Measurements from ENCODE around the gene VPS4B. TPM values are rescaled to one million over a fixed set of nuclear protein-coding genes. Genes with fewer than 3 reads are reported as not detected.
"Not testable (repeated sequence)": the region's sequence is repeated elsewhere in the genome, so short reads cannot be mapped to it uniquely, and the experiment has no call there.

The VPS4B gene
- total and polyA plus RNA-seq, 7 donors: 31.4 to 69.4 (median 40.0) TPM

DNA sequence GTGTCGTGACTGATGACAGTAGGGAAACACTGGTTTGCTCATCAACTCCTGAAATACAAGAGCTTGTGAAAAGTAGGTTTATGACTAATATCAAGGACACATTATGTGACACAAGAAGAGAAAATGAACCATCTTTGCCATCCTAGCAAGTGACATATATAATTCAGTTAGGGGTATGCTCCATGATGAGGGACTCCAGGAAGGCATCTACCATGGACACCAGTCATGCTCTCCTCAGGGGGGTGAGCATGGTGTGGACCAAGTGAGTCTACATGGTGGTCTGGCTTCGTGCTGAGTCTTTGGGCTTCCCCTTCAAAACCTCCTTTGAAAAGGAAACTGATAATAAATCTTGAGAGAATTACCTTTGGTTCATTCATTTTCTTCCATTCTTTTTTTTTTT, 42.8 kb upstream of the VPS4B start:
- H3K27ac ChIP-seq: no peak overlapping the region
- no peak overlapping the region for H3K4me3 ChIP-seq
- no peaks in the 10 kb centered on the region for H3K36me3 ChIP-seq
- no peak for DNase-seq
- WGBS, 2 donors: 74 to 88% methylated on average over 2 of the region's 2 CpGs
- H3K9me3 ChIP-seq: no peaks in the 10 kb centered on the region
- TF ChIP-seq EP300 (IDR thresholded peaks at IDR 0.05) (no peak), POLR2AphosphoS5 (IDR thresholded peaks at IDR 0.05) (no peak), POLR2A (IDR thresholded peaks at IDR 0.05) (no peak)
- TF ChIP-seq, protein P1, sequence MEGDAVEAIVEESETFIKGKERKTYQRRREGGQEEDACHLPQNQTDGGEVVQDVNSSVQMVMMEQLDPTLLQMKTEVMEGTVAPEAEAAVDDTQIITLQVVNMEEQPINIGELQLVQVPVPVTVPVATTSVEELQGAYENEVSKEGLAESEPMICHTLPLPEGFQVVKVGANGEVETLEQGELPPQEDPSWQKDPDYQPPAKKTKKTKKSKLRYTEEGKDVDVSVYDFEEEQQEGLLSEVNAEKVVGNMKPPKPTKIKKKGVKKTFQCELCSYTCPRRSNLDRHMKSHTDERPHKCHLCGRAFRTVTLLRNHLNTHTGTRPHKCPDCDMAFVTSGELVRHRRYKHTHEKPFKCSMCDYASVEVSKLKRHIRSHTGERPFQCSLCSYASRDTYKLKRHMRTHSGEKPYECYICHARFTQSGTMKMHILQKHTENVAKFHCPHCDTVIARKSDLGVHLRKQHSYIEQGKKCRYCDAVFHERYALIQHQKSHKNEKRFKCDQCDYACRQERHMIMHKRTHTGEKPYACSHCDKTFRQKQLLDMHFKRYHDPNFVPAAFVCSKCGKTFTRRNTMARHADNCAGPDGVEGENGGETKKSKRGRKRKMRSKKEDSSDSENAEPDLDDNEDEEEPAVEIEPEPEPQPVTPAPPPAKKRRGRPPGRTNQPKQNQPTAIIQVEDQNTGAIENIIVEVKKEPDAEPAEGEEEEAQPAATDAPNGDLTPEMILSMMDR (IDR thresholded peaks at IDR 0.05): no peak
- no peaks in the 10 kb centered on the region for H3K27me3 ChIP-seq
- intact Hi-C loops (cut with DNase I): no loop called here
- H3K4me1 ChIP-seq: no peaks in the 10 kb centered on the region

- Histone ChIP-seq H3K27me3 (no peaks in the 10 kb centered on the region), H3K4me3 (no peak overlapping the region), H3K4me1 (no peaks in the 10 kb centered on the region), H3K36me3 (no peaks in the 10 kb centered on the region), H3K9me3 (no peaks in the 10 kb centered on the region), H3K27ac (no peak overlapping the region)
- intact Hi-C loops (cut with DNase I): no loop called here
- TF ChIP-seq POLR2A (IDR thresholded peaks at IDR 0.05): no peak
- TF ChIP-seq EP300 (IDR thresholded peaks at IDR 0.05): no peak
- no peak for TF ChIP-seq POLR2AphosphoS5 (IDR thresholded peaks at IDR 0.05)
- TF ChIP-seq, protein P1 (IDR thresholded peaks at IDR 0.05): no peak
- WGBS, 2 donors: 90 to 95% methylated on average over 2 of the region's 2 CpGs
- no peak for DNase-seq
Measured at GRCh38 chr18:63464434-63464833, 42.2 kb upstream of the VPS4B start.

DNA sequence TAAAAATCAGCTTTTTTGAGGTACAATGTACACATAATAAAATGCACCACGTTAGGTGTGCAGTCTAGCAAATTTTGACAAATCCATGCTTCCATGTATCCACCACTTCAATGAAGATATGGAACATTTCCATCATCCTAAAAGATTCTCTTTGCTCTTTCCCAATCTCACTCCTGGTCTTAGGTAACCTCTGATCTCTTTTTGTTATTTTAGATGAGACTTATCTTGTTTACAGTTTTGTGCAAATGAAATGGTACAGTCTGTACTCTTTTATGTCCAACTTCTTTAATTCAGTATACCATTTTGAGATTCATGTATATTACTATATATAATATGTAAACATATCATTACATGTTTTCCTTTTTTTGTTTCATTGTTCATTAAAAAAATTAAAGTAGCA, 38.1 kb upstream of the VPS4B start:
- no peak for DNase-seq
- Histone ChIP-seq H3K27ac (no peak overlapping the region), H3K27me3 (no peaks in the 10 kb centered on the region), H3K9me3 (no peaks in the 10 kb centered on the region), H3K36me3 (no peaks in the 10 kb centered on the region), H3K4me1 (no peaks in the 10 kb centered on the region), H3K4me3 (no peak overlapping the region)
- TF ChIP-seq POLR2A (IDR thresholded peaks at IDR 0.05): no peak
- no peak for TF ChIP-seq EP300 (IDR thresholded peaks at IDR 0.05)
- no peak for TF ChIP-seq POLR2AphosphoS5 (IDR thresholded peaks at IDR 0.05)
- TF ChIP-seq, protein P1 (IDR thresholded peaks at IDR 0.05): no peak
- intact Hi-C loops (cut with DNase I): no loop called here
- WGBS, 2 donors: 83 to 86% methylated on average over 1 of the region's 1 CpG

DNA sequence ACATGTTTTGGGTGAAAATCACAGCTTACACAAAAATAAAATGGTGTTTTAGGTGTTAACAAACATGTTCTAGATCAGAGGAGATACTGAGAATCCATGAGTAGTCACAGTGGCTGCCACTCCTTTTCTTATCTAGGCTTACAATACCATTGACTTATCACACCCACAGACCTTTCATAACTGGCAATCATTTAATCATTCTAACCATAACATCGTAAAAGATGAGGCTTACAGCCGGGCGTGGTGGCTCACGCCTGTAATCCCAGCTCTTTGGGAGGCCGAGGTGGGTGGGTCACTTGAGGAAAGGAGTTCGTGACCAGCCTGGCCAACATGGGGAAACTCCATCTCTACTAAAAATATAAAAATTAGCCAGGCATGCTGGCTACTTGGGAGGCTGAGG, 35.7 kb upstream of the VPS4B start:
- TF ChIP-seq EP300 (IDR thresholded peaks at IDR 0.05) (no peak), POLR2AphosphoS5 (IDR thresholded peaks at IDR 0.05) (no peak), POLR2A (IDR thresholded peaks at IDR 0.05) (no peak)
- TF ChIP-seq, protein P1 (IDR thresholded peaks at IDR 0.05): no peak
- no peaks in the 10 kb centered on the region for H3K27me3 ChIP-seq
- no peaks in the 10 kb centered on the region for H3K9me3 ChIP-seq
- H3K4me1 ChIP-seq: peaks cover 3 to 5% (median 4%) of the 10 kb centered on the region in 4 donors
- no peaks in the 10 kb centered on the region for H3K36me3 ChIP-seq
- no peak for DNase-seq
- intact Hi-C loops (cut with DNase I): no loop called here
- H3K4me3 ChIP-seq: no peak overlapping the region
- no peak overlapping the region for H3K27ac ChIP-seq
- 16 to 59% methylated on average over 6 of the region's 6 CpGs for WGBS, 2 donors

- DNase-seq: no peak
- no peaks in the 10 kb centered on the region for H3K27me3 ChIP-seq
- TF ChIP-seq EP300 (IDR thresholded peaks at IDR 0.05): no peak
- intact Hi-C loops (cut with DNase I): loop anchor here (5.0 kb wide), 1 partner anchor 33 kb away; no protein-coding TSS in a partner anchor
- H3K4me1 ChIP-seq: peaks cover 3 to 25% (median 24%) of the 10 kb centered on the region in 4 donors
- no peaks in the 10 kb centered on the region for H3K36me3 ChIP-seq
- WGBS, 2 donors: 29 to 76% methylated on average over 8 of the region's 8 CpGs
- H3K4me3 ChIP-seq: no peak overlapping the region
- H3K27ac ChIP-seq: no peak overlapping the region
- no peaks in the 10 kb centered on the region for H3K9me3 ChIP-seq
Measured at GRCh38 chr18:63454497-63454896, 32.2 kb upstream of the VPS4B start.

- DNase-seq, H3K27me3 ChIP-seq, H3K9me3 ChIP-seq, H3K4me3 ChIP-seq, H3K36me3 ChIP-seq: not testable (repeated sequence)
- peaks cover 3 to 25% (median 24%) of the 10 kb centered on the region in 4 donors for H3K4me1 ChIP-seq
- H3K27ac ChIP-seq: peak overlapping the region in 3 of 4 donors; percentile 67 to 79 (median 75)
- WGBS, 2 donors: 35 to 72% methylated on average over 5 of the region's 5 CpGs
- intact Hi-C loops (cut with DNase I): loop anchor here (5.0 kb wide), 1 partner anchor 35 kb away; no protein-coding TSS in a partner anchor
Measured at GRCh38 chr18:63452751-63453150, 30.5 kb upstream of the VPS4B start.
